ENCODE measurements around the gene SARNP. TPM values are rescaled to one million over a fixed set of nuclear protein-coding genes. Genes with fewer than 3 reads are reported as not detected.

Gene SARNP
- total and polyA plus RNA-seq, 9 donors, result 48.0 to 89.3 (median 59.7) TPM

DNA sequence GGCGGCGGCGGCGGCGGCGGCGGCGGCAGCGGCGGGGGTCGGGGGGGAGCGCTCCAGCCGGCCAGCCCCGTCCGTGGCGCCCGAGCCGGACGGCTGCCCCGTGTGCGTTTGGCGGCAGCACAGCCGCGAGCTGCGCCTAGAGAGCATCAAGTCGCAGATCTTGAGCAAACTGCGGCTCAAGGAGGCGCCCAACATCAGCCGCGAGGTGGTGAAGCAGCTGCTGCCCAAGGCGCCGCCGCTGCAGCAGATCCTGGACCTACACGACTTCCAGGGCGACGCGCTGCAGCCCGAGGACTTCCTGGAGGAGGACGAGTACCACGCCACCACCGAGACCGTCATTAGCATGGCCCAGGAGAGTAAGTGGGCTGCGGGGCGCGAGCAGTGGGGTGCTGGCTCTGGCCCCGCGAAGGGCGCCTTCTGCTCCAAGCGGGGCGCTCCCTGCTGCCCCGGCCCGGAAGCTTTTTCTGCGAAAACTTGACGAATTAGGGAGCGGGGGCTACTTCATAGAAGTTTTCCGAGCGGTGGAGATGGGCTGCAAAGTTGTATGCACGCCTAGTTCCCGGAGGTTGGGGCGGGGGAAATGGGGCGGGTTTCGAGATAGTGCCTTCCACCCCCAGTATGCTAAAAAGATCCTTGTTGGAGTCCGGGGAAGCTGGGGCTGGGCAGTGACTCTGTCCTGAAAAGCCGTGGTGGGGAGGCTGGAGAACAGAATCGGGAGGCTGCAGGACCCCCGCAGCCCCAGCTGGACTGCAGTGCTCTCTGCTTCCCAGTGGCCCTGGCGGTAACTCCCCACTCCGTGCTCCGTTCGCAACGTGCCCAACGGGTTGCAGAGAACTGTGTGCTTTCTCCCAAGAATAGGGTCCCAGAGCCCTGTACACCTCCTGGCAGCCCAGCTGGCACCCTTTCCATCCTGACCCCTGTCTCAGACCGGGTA is 73.9 kb downstream of the SARNP start:
- H3K4me1 ChIP-seq (ENCODE audit: insufficient read depth), result peaks cover 12% of the 10 kb centered on the region
- no peaks in the 10 kb centered on the region for H3K36me3 ChIP-seq
- H3K27ac ChIP-seq, result peak overlapping the region; percentile 58 to 69
- no peak for TF ChIP-seq POLR2A (IDR thresholded peaks at IDR 0.05)
- TF ChIP-seq, protein P1, sequence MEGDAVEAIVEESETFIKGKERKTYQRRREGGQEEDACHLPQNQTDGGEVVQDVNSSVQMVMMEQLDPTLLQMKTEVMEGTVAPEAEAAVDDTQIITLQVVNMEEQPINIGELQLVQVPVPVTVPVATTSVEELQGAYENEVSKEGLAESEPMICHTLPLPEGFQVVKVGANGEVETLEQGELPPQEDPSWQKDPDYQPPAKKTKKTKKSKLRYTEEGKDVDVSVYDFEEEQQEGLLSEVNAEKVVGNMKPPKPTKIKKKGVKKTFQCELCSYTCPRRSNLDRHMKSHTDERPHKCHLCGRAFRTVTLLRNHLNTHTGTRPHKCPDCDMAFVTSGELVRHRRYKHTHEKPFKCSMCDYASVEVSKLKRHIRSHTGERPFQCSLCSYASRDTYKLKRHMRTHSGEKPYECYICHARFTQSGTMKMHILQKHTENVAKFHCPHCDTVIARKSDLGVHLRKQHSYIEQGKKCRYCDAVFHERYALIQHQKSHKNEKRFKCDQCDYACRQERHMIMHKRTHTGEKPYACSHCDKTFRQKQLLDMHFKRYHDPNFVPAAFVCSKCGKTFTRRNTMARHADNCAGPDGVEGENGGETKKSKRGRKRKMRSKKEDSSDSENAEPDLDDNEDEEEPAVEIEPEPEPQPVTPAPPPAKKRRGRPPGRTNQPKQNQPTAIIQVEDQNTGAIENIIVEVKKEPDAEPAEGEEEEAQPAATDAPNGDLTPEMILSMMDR (IDR thresholded peaks at IDR 0.05), result no peak
- no peak for TF ChIP-seq EP300 (IDR thresholded peaks at IDR 0.05)
- H3K27me3 ChIP-seq, result no peaks in the 10 kb centered on the region
- 0 to 1% (median 0%) methylated on average over 39 to 73 of the region's 73 CpGs for WGBS, 3 donors
- H3K4me3 ChIP-seq, result peak overlapping the region; percentile 75
- H3K9me3 ChIP-seq, result no peaks in the 10 kb centered on the region
- DNase-seq, result peak; percentile 49 to 78 (median 65)
- intact Hi-C loops (cut with DNase I), result loop anchor here (5.0 to 10.0 kb wide), 5 partner anchors 51 to 301 kb away; partner anchors contain the start of genes DGKA (in 1 of the 4) and RPS26 (in 1 of the 4)

DNA sequence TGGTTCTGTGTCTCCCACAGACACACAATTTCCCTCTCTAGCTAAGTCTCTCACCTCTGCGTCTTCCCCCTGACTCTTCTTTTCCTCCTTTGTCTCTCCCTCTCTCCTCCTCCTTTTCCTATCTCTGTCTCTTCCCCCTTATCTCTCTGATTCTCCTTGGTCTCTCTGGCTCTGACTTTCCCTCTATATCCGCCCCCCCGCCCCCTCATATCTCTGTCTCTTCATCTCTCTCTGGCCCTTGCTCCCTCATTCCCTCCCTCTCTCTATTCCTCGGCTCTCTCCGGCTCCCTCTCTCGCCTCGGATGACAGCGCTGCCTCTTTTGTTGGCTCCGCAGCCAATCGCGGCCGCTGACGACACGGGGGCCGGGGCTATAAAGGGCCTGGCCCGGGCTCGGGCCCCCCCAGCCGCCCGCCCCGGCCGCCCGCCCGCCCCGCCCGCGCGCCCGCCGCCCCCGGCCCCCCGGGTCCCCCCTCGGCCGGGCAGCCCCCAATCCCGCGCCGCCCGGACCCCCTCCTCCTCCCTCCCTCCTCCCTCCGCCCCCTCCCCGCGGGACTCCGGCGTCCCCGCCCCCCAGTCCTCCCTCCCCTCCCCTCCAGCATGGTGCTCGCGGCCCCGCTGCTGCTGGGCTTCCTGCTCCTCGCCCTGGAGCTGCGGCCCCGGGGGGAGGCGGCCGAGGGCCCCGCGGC is 74.7 kb downstream of the SARNP start, which contains the start of gene GDF11:
GDF11 (plus strand) TSS at position 404 of the 687 bp plus-strand sequence; CDS start at position 599, 195 bp downstream.
- TF ChIP-seq, protein P1 (IDR thresholded peaks at IDR 0.05), result peak in 1 of 3 donors; percentile 22
- TF ChIP-seq POLR2A (IDR thresholded peaks at IDR 0.05), result peak; percentile 75
- no peak for TF ChIP-seq EP300 (IDR thresholded peaks at IDR 0.05)
- WGBS, 3 donors, result 0 to 1% (median 1%) methylated on average over 17 to 37 of the region's 53 CpGs
- no peaks in the 10 kb centered on the region for H3K9me3 ChIP-seq
- H3K36me3 ChIP-seq, result no peaks in the 10 kb centered on the region
- peak within 1 kb of the TSS; percentile 75 for H3K4me3 ChIP-seq
- peak; percentile 85 to 90 (median 87) for DNase-seq
- H3K27me3 ChIP-seq, result no peaks in the 10 kb centered on the region
- intact Hi-C loops (cut with DNase I), result loop anchor here (5.0 to 10.0 kb wide), 5 partner anchors 52 to 302 kb away; partner anchors contain the start of genes DGKA (in 1 of the 4) and RPS26 (in 1 of the 4)
- peak within 1 kb of the TSS; percentile 58 to 69 for H3K27ac ChIP-seq
- H3K4me1 ChIP-seq (ENCODE audit: insufficient read depth), result peaks cover 12% of the 10 kb centered on the region

DNA sequence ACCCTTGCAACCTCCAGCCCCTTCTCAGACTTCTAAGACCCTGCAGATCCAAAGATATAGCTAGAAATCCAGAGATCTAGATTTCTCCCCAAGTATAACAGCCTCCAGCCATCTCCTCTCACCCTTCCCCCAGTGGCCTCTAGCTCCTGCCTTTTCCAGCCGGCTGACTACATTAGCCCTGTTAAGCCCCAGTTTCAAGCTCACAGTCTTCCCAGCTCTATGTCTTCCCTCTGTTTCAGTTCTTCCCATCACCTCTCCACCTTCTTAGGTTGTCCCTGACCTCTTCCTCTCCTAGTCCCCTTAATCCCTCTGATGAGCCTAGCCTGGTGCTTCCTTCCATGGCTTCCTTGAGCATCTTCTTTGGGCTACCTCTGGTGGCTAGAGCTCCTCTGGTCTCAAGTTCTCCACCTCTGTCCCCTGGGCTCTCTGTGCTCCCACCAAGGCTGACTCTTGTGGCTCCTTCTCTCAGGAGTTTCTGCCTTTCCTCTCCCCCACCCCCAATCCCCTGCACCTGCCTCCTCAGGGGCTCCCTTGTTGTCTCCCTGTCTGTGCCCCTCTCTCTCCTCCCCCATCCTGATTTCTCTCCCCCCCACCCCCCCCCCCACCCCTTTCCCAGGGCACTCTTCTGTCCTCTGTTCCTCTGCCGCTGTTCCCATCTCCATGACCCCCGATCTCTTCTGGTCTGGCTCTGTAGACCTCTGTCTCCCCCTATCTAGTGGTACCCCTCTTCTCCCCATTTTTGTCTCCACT is 75.4 kb downstream of the SARNP start:
- Histone ChIP-seq H3K9me3 (no peaks in the 10 kb centered on the region), H3K36me3 (no peaks in the 10 kb centered on the region), H3K27me3 (no peaks in the 10 kb centered on the region), H3K27ac (peak overlapping the region; percentile 49 to 69), H3K4me1 (ENCODE audit: insufficient read depth) (peaks cover 12% of the 10 kb centered on the region), H3K4me3 (peak overlapping the region; percentile 75)
- WGBS, 3 donors, result 4 to 18% (median 6%) methylated on average over 3 of the region's 3 CpGs
- intact Hi-C loops (cut with DNase I), result loop anchor here (5.0 to 10.0 kb wide), 5 partner anchors 53 to 303 kb away; partner anchors contain the start of genes DGKA (in 1 of the 4) and RPS26 (in 1 of the 4)
- DNase-seq, result no peak
- TF ChIP-seq EP300 (IDR thresholded peaks at IDR 0.05) (no peak), POLR2A (IDR thresholded peaks at IDR 0.05) (no peak)
- TF ChIP-seq, protein P1 (IDR thresholded peaks at IDR 0.05), result no peak
